H1 (cell line): ENCODE measurements around the gene ERLEC1. TPM values are rescaled to one million over a fixed set of nuclear protein-coding genes. Genes with fewer than 3 reads are reported as not detected.

Source experiments
- CTCF ChIA-PET: fragments of 300-600 bp; sonication (Branson Sonifier 250); formaldehyde crosslinking; loops from one replicate; lab custom pipeline; 2021; ENCODE audit not compliant: partially characterized antibody; lab: Charles Lee
- POLR2A ChIA-PET: fragments of 300-600 bp; sonication (Branson Sonifier 250); formaldehyde crosslinking; loops from one replicate; lab custom pipeline; 2021; ENCODE audit warnings: inconsistent platforms; ENCODE audit not compliant: partially characterized antibody; lab: Charles Lee
- DNase-seq, 2 experiments: peaks; one replicate each; pipeline versions ENCODE4 v3.0.0 to v3.0.0-alpha.2; 2010 to 2022; ENCODE audit warnings: low spot score in 2 of 2, low read depth in 1 of 2, mixed read lengths in 1 of 2
- FAIRE-seq: peaks from 2 replicates; lab custom pipeline; 2011; peaks lifted over from hg19 to GRCh38; lab: Jason Lieb, UNC
- H2AFZ ChIP-seq: 2 replicates; pipeline ENCODE4 v1.8.1; 2012; ENCODE audit warnings: low read length, inconsistent platforms
- H2AK5ac ChIP-seq: 2 replicates; pipeline ENCODE4 v1.6.1; 2013; ENCODE audit warnings: low read depth, low read length
- H2BK120ac ChIP-seq: replicated peaks from 2 replicates; pipeline ENCODE3; 2013; ENCODE audit warnings: low read depth, low read length, inconsistent platforms
- H2BK12ac ChIP-seq: 2 replicates; pipeline ENCODE4 v1.6.1; 2013; ENCODE audit warnings: low read depth, low read length
- H2BK15ac ChIP-seq: 2 replicates; pipeline ENCODE4 v1.6.1; 2013; ENCODE audit warnings: low read length
- H2BK20ac ChIP-seq: 2 replicates; pipeline ENCODE4 v1.6.1; 2013; ENCODE audit warnings: low read length
- H2BK5ac ChIP-seq: 2 replicates; pipeline ENCODE4 v1.6.1; 2013; ENCODE audit warnings: low read depth, low read length
- H3K14ac ChIP-seq: 2 replicates; pipeline ENCODE4 v1.6.1; 2013; ENCODE audit warnings: inconsistent platforms; ENCODE audit not compliant: insufficient read length
- H3K18ac ChIP-seq: 2 replicates; pipeline ENCODE4 v1.6.1; 2013; ENCODE audit warnings: low read length; ENCODE audit errors: extremely low read depth
- H3K23ac ChIP-seq: 2 replicates; pipeline ENCODE4 v1.6.1; 2013; ENCODE audit warnings: inconsistent platforms; ENCODE audit not compliant: insufficient read length
- H3K23me2 ChIP-seq: 2 replicates; pipeline ENCODE4 v1.6.1; 2013; ENCODE audit warnings: low read depth, low read length
- H3K27ac ChIP-seq: 2 replicates; pipeline ENCODE4 v1.6.1; 2011; ENCODE audit warnings: low read depth, low read length, inconsistent platforms
- H3K27me3 ChIP-seq, 4 experiments: replicated peaks in 1 of 4; 1 replicate in 1 of 4; 2 replicates in 3 of 4; pipeline versions ENCODE4 v1.6.1 to v1.8.1; 2011 to 2013; ENCODE audit warnings: low read length in 3 of 4, mild to moderate bottlenecking in 3 of 4, inconsistent platforms in 2 of 4, mixed read lengths in 2 of 4, moderate library complexity in 1 of 4; ENCODE audit not compliant: control insufficient read depth in 3 of 4, insufficient read depth in 3 of 4; ENCODE audit errors: extremely low read depth in 1 of 4
- H3K36me3 ChIP-seq, 4 experiments: 2 replicates each; pipeline versions ENCODE4 v1.6.1 to v1.8.1; 2011 to 2013; ENCODE audit warnings: mild to moderate bottlenecking in 4 of 4, low read length in 3 of 4, moderate library complexity in 2 of 4, control low read depth in 1 of 4, inconsistent platforms in 1 of 4; ENCODE audit not compliant: insufficient read depth in 4 of 4, control insufficient read depth in 2 of 4
- H3K4ac ChIP-seq: replicated peaks from 2 replicates; pipeline ENCODE3; 2013; ENCODE audit warnings: low read length, low read depth, mixed read lengths, inconsistent platforms; ENCODE audit not compliant: insufficient read length
- H3K4me1 ChIP-seq, 4 experiments: replicated peaks in 1 of 4; 1 replicate in 1 of 4; 2 replicates in 3 of 4; pipeline versions ENCODE4 v1.6.1 to v1.8.1; 2011 to 2013; ENCODE audit warnings: low read length in 3 of 4, inconsistent platforms in 2 of 4, mixed read lengths in 1 of 4; ENCODE audit not compliant: insufficient read depth in 4 of 4, control insufficient read depth in 3 of 4
- H3K4me2 ChIP-seq, 2 experiments: 2 replicates each; pipeline versions ENCODE4 v1.6.1 to v1.8.1; 2011 to 2013; ENCODE audit warnings: low read depth in 2 of 2, low read length in 2 of 2, control low read depth in 1 of 2, inconsistent platforms in 1 of 2, mild to moderate bottlenecking in 1 of 2; ENCODE audit not compliant: insufficient read depth in 1 of 2
- H3K4me3 ChIP-seq, 4 experiments: fragments of 200-600, 300-600 bp in 1 of 4; sonication (generic), shearing (Covaris generic), sonication (Bioruptor Twin) in 1 of 4; 2 replicates each; pipeline versions ENCODE4 v1.5.1 to v1.8.1; 2011 to 2016; ENCODE audit warnings: low read length in 4 of 4, low read depth in 3 of 4, control low read depth in 2 of 4, inconsistent platforms in 2 of 4, mild to moderate bottlenecking in 2 of 4, mixed read lengths in 1 of 4, moderate library complexity in 1 of 4; ENCODE audit not compliant: insufficient read depth in 2 of 4; ENCODE audit errors: extremely low read depth in 1 of 4
- H3K56ac ChIP-seq: replicated peaks from 2 replicates; pipeline ENCODE3; 2013; ENCODE audit warnings: low read depth, mild to moderate bottlenecking, mixed read lengths, low read length, inconsistent platforms; ENCODE audit not compliant: insufficient read length
- H3K79me1 ChIP-seq: 2 replicates; pipeline ENCODE4 v1.6.1; 2013; ENCODE audit warnings: low read depth, low read length, control low read depth
- H3K79me2 ChIP-seq, 2 experiments: 2 replicates each; pipeline versions ENCODE4 v1.6.1 to v1.8.1; 2012 to 2013; ENCODE audit warnings: low read length in 2 of 2, mild to moderate bottlenecking in 2 of 2, inconsistent platforms in 1 of 2; ENCODE audit not compliant: insufficient read depth in 2 of 2, control insufficient read depth in 1 of 2
- H3K9ac ChIP-seq, 4 experiments: replicated peaks in 1 of 4; 1 replicate in 1 of 4; 2 replicates in 3 of 4; pipeline versions ENCODE4 v1.6.1 to v1.8.1; 2011 to 2013; ENCODE audit warnings: low read depth in 3 of 4, low read length in 3 of 4, control low read depth in 2 of 4, mild to moderate bottlenecking in 2 of 4, moderate library complexity in 2 of 4, inconsistent platforms in 1 of 4; ENCODE audit errors: extremely low read depth in 1 of 4
- H3K9me3 ChIP-seq, 2 experiments: 2 replicates each; pipeline versions ENCODE4 v1.6.1 to v1.8.1; 2012 to 2013; ENCODE audit warnings: mild to moderate bottlenecking in 2 of 2, moderate library complexity in 2 of 2, control low read depth in 1 of 2, inconsistent platforms in 1 of 2, low read depth in 1 of 2, low read length in 1 of 2, mixed read lengths in 1 of 2; ENCODE audit not compliant: insufficient read depth in 2 of 2
- H4K20me1 ChIP-seq, 2 experiments: replicated peaks in 1 of 2; 2 replicates each; pipeline versions ENCODE3 to v1.8.1; 2011 to 2013; ENCODE audit warnings: inconsistent platforms in 2 of 2, low read length in 2 of 2, mild to moderate bottlenecking in 1 of 2; ENCODE audit not compliant: insufficient read depth in 2 of 2, control insufficient read depth in 1 of 2
- H4K5ac ChIP-seq: 2 replicates; pipeline ENCODE4 v1.6.1; 2013; ENCODE audit warnings: low read length, low read depth, mixed read lengths, inconsistent platforms; ENCODE audit not compliant: insufficient read length
- H4K8ac ChIP-seq: 2 replicates; pipeline ENCODE4 v1.8.0; 2013; ENCODE audit warnings: mild to moderate bottlenecking, moderate library complexity, low read length, inconsistent platforms; ENCODE audit not compliant: insufficient read depth; ENCODE audit errors: extremely low read depth
- H4K91ac ChIP-seq: replicated peaks from 2 replicates; pipeline ENCODE3; 2013; ENCODE audit warnings: low read length, mixed read lengths, inconsistent platforms; ENCODE audit not compliant: insufficient read length
- FOSL1 ChIP-seq: IDR thresholded peaks from 2 replicates; pipeline ENCODE4 v1.6.1; 2011; ENCODE audit warnings: mild to moderate bottlenecking, low read depth, low read length, moderate library complexity; ENCODE audit not compliant: insufficient read depth
- HDAC2 ChIP-seq, 2 experiments: fragments of 300-600 bp in 1 of 2; sonication (generic) in 1 of 2; IDR thresholded peaks; 2 replicates each; pipeline ENCODE4 v1.6.1; 2011 to 2012; ENCODE audit warnings: low read depth in 2 of 2, low read length in 2 of 2, mild to moderate bottlenecking in 2 of 2, moderate library complexity in 2 of 2, borderline replicate concordance in 1 of 2, inconsistent platforms in 1 of 2
- KDM1A ChIP-seq: fragments of 200-600, 300-600 bp; sonication (generic); IDR thresholded peaks from 2 replicates; pipeline ENCODE4 v1.7.1; 2016; ENCODE audit warnings: mild to moderate bottlenecking, low read length, borderline replicate concordance
- NRF1 ChIP-seq: IDR thresholded peaks from 2 replicates; pipeline ENCODE4 v1.6.1; 2011; ENCODE audit warnings: mild to moderate bottlenecking, low read depth, low read length, improper control_type of control experiment
- POU5F1 ChIP-seq: IDR thresholded peaks from 2 replicates; pipeline ENCODE4 v1.6.1; 2011; ENCODE audit warnings: low read depth, mild to moderate bottlenecking, low read length, moderate library complexity
- SRF ChIP-seq: IDR thresholded peaks from 2 replicates; pipeline ENCODE4 v1.6.1; 2011; ENCODE audit warnings: mild to moderate bottlenecking, low read depth, low read length, moderate library complexity
- TAF1 ChIP-seq: IDR thresholded peaks from 2 replicates; pipeline ENCODE4 v1.6.1; 2011; ENCODE audit warnings: mild to moderate bottlenecking, low read depth, low read length
- TEAD4 ChIP-seq: IDR thresholded peaks from 2 replicates; pipeline ENCODE4 v1.6.1; 2012; ENCODE audit warnings: low read depth, low read length, inconsistent platforms, mixed read lengths
- WGBS, 2 experiments: shearing (Covaris generic) in 1 of 2; methylation state at CpG; one replicate each; pipeline versions ENCODE4 v1.1.6 to v1.1.7; 2013 to 2015; ENCODE audit warnings: low lambda C conversion rate in 2 of 2, mixed read lengths in 2 of 2, inconsistent platforms in 1 of 2, low coverage in 1 of 2, missing lambda C conversion rate in 1 of 2; ENCODE audit not compliant: insufficient replicate concordance in 2 of 2, insufficient coverage in 1 of 2, insufficient read length in 1 of 2; ENCODE audit errors: extremely low coverage in 1 of 2, missing lambda C conversion rate in 1 of 2; 5-methylcytosine and 5-hydroxymethylcytosine counted together
- polyA plus RNA-seq, 7 experiments: library from polyadenylated mRNA; depleted of rRNA in 3 of 7; stranded (reverse) in 5 of 7; unstranded in 2 of 7; fragments of >200 nt in 5 of 7; fragments of 200-250 nt in 2 of 7; gene quantifications; 1 replicate in 5 of 7; 2 replicates in 1 of 7; 4 replicates in 1 of 7; pipeline versions ENCODE4 v1.2.1 to v1.2.3, GENCODE V29; 2011 to 2013; ENCODE audit warnings: missing spikeins in 2 of 7, mixed read lengths in 2 of 7
- total RNA-seq: library from RNA; stranded (reverse); fragmentation: NEBNext Ultra II Directional; extraction: Animal tissue kit (Norgen Biotek cat#: 25700); gene quantifications from 2 replicates; pipeline ENCODE4 v1.2.1, GENCODE V29; 2021
- TF ChIP-seq, protein P1 (sequence below): IDR thresholded peaks from 2 replicates; pipeline ENCODE4 v1.6.1; 2012; ENCODE audit warnings: low read length, inconsistent platforms
- TF ChIP-seq, protein P2 (sequence below), 3 experiments: IDR thresholded peaks; 1 replicate in 2 of 3; 2 replicates in 1 of 3; pipeline versions ENCODE4 v1.5.1 to v1.6.1; 2011; ENCODE audit warnings: low read length in 3 of 3, mild to moderate bottlenecking in 3 of 3, inconsistent platforms in 2 of 3, low read depth in 1 of 3, moderate library complexity in 1 of 3; ENCODE audit not compliant: insufficient read depth in 1 of 3; ENCODE audit errors: control extremely low read depth in 1 of 3

ERLEC1 gene
- total and polyA plus RNA-seq, 2 of the 8 experiments (the other 6 are each of a cell fraction or from before 2014, with no cell fraction given) = 12.9 to 26.7 TPM

DNA sequence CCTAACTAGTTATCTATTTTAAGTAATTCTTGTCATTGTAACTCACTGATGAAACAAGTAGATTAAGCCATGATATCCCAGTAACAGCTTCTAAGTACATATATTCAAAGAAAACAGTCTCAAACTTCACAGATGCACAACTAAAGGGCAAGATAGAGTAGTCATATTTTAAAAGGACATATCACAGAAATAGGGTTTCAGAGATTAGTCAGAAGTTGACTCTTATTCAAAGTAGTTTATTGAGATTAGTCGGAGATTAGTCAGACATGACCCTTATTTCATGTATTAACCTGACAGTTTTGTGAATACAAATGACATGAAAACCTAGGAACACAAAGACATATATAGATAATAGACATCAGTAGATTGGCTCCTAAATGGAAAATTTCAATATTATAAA lies 35.1 kb upstream of the ERLEC1 start:
- Histone ChIP-seq H4K5ac (no peak overlapping the region), H2BK5ac (no peak overlapping the region), H3K4ac (no peak overlapping the region), H3K4me2 (no peak overlapping the region), H3K36me3 (peaks cover 0 to 8% (median 4%) of the 10 kb centered on the region in 4 experiments; a peak in 5 of 8 replicates), H3K14ac (no peak overlapping the region), H3K79me1 (no peaks in the 10 kb centered on the region), H2BK12ac (no peak overlapping the region), H3K18ac (no peak overlapping the region), H4K20me1 (no peaks in the 10 kb centered on the region), H4K91ac (no peak overlapping the region), H2AFZ (no peak overlapping the region), H3K23ac (no peak overlapping the region), H3K27me3 (no peaks in the 10 kb centered on the region), H2AK5ac (no peak overlapping the region), H3K23me2 (no peaks in the 10 kb centered on the region), H3K56ac (no peak overlapping the region), H3K4me1 (no peaks in the 10 kb centered on the region), H2BK20ac (no peak overlapping the region), H3K9me3 (no peaks in the 10 kb centered on the region), H4K8ac (no peak overlapping the region), H3K79me2 (no peaks in the 10 kb centered on the region), H2BK15ac (no peak overlapping the region), H3K9ac (no peak overlapping the region), H2BK120ac (no peak overlapping the region), H3K4me3 (no peak overlapping the region), H3K27ac (no peak overlapping the region)
- FAIRE-seq = no peak
- no peak for DNase-seq
- CTCF ChIA-PET = interaction anchor here (0.9 kb wide), 1 partner anchor 16 kb away, joined by 3 read pairs; the partner anchor contains the start of gene CHAC2
- 100% methylated on average over 1 of the region's 1 CpG; no CpG with 5 or more reads in 1 of the 2 experiments for WGBS, 2 experiments
- POLR2A ChIA-PET = no interaction called here
- TF ChIP-seq NRF1 = no peak
- TF ChIP-seq TEAD4 = no peak
- no peak for TF ChIP-seq POU5F1
- TF ChIP-seq FOSL1 = no peak
- no peak for TF ChIP-seq TAF1
- TF ChIP-seq, protein P1, sequence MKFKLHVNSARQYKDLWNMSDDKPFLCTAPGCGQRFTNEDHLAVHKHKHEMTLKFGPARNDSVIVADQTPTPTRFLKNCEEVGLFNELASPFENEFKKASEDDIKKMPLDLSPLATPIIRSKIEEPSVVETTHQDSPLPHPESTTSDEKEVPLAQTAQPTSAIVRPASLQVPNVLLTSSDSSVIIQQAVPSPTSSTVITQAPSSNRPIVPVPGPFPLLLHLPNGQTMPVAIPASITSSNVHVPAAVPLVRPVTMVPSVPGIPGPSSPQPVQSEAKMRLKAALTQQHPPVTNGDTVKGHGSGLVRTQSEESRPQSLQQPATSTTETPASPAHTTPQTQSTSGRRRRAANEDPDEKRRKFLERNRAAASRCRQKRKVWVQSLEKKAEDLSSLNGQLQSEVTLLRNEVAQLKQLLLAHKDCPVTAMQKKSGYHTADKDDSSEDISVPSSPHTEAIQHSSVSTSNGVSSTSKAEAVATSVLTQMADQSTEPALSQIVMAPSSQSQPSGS = no peak
- no peak for TF ChIP-seq SRF
- TF ChIP-seq HDAC2 (IDR thresholded peaks at IDR 0.05; ENCODE audit: borderline replicate concordance in 1 of 2, low read depth in 2 of 2, low read length in 2 of 2) = no peak
- TF ChIP-seq KDM1A = no peak
- TF ChIP-seq, protein P2, sequence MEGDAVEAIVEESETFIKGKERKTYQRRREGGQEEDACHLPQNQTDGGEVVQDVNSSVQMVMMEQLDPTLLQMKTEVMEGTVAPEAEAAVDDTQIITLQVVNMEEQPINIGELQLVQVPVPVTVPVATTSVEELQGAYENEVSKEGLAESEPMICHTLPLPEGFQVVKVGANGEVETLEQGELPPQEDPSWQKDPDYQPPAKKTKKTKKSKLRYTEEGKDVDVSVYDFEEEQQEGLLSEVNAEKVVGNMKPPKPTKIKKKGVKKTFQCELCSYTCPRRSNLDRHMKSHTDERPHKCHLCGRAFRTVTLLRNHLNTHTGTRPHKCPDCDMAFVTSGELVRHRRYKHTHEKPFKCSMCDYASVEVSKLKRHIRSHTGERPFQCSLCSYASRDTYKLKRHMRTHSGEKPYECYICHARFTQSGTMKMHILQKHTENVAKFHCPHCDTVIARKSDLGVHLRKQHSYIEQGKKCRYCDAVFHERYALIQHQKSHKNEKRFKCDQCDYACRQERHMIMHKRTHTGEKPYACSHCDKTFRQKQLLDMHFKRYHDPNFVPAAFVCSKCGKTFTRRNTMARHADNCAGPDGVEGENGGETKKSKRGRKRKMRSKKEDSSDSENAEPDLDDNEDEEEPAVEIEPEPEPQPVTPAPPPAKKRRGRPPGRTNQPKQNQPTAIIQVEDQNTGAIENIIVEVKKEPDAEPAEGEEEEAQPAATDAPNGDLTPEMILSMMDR (IDR thresholded peaks at IDR 0.05; ENCODE audit: control extremely low read depth in 1 of 3, insufficient read depth in 1 of 3, low read depth in 1 of 3, low read length in 3 of 3) = no peak
